ENCODE data around the gene GUCA1A.
"Not testable (repeated sequence)": the region's sequence is repeated elsewhere in the genome, so short reads cannot be mapped to it uniquely, and the experiment has no call there.

GUCA1A gene

DNA sequence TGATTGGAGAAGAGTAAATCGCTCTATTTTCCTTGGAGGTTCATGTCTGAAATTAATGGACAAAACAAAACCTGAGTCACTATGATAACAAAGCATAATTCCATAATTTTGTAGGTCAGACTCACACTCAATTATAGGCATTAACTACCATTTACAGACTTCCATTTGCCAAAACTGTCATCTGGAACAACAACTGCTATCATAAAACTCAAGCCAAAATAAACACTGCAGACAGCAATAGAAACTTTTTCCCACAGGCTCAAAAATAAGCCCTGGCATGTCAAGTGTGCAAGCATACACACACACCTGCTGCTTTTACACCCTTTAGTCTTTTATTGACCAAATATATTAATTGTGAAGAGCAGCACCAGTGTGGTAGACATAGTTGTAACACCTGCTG lies 37.4 kb downstream of the GUCA1A start:
- no peak for DNase-seq (ENCODE audit: low spot score)

DNA sequence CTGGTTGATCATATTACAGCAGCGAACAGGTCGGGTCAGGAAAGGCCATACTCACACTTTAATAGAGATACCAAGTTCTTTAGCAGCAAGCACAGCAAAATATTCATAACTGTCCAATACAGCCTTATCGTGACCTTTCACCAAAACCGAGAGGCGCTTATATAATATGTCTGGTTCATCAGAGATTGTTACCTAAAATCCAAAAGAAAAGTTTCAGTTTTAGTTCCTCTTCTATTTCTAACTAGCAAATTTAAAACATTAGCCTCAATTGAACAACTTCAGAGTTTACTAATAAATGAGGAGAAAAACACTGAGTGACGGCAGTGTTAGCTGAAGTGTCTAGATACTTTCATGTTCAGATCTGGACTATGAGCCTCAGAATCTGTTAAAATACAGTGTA lies 38.6 kb downstream of the GUCA1A start:
- no peak for DNase-seq (ENCODE audit: low spot score)

DNA sequence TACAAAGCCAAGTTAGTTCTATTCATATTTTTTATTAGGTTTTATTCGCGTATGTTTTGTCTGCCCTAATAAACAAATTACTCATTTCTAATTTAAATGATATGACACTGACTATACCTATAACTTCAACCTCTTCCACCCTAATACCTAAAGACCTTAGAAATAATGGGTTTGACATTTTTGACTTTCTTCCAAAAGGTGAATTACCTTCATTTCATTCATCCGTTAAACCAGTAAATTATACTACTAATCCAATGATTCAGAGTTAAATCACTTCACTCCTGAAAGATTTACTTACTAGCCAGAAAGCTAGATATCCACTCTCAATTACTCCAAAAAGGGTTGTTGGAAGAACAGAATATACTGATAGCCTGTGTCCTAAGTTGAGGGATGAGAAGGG lies 39.3 kb downstream of the GUCA1A start:
- DNase-seq (ENCODE audit: low spot score), result no peak

DNA sequence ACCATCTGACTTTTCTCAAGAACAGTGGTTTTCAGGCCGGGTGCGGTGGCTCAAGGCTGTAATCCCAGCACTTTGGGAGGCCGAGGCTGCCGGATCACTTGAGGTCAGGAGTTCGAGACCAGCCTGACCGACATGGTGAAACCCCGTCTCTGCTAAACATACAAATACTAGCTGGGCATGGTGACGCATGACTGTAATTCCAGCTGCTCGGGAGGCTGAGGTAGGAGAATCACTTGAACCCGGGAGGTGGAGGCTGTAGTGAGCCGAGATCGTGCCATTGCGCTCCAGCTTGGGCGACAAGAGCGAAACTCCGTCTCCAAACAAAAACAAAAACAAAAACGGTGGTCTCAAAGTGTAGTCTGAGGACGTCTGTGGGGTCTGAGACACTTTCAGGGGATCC lies 43.3 kb downstream of the GUCA1A start:
- not testable (repeated sequence) for DNase-seq (ENCODE audit: low spot score)

DNA sequence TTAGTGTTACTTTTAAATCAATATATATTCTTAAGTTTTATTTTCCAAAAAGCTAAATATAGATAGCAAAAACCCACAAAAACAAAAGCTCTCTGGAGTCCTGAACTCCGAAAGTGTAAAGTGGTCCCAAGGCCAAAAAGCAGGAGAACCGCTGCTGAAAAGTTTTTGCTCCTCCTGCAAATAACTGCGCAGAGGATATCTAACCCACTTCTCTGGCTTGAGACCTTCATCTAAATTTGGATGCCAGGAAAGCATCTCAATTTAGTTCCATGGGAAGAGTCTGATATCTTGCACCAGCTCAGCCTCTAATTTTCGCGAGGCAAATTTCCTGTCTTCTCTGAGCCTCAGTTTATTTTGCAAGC lies 44.0 kb downstream of the GUCA1A start:
- no peak for DNase-seq (ENCODE audit: low spot score)

DNA sequence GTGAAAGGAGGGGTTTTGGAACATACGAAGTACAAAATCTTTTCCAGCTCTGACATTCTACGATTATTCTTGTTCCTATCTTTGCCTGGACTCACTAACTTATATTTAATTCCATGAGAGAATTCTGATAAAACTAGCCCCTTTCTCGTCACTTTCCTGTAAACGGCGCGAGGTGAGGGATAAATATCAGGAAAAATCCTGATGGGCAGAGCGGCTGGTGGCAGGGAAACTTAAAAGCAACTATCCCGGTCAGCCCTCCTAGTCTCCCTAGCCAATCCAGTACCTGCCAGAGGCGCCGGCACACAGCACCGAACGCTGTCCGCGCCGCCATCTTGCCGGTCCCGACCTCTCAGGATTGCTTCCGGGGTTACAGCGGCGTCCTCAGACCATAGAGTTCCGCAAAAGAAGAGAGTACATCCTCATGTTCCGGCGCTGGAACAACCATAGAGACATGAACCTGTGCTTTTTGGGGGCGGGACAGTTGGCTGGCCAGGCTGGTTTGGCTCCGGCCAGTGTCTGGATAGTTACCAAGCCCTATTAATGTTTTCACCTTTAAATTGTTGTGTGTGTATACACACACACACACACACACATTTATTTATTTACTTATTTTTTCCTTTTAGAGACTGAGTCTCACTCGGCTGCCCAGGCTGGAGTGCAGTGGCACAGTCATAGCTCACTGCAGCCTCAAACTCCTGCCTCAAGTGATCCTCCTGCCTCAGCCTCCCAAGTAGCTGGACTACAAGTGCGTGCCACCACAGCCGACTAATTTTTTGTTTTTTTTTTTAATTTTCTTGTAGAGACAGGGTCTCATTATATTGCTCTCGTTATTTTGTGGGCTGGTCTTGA lies 44.6 kb downstream of the GUCA1A start, which contains the start of gene MRPS10:
Gene MRPS10, minus strand, starts transcription at position 343 of the 849 bp plus-strand sequence. Its CDS starts 12 bp downstream, at position 331.
- DNase-seq (ENCODE audit: low spot score), result peak; percentile 94

DNA sequence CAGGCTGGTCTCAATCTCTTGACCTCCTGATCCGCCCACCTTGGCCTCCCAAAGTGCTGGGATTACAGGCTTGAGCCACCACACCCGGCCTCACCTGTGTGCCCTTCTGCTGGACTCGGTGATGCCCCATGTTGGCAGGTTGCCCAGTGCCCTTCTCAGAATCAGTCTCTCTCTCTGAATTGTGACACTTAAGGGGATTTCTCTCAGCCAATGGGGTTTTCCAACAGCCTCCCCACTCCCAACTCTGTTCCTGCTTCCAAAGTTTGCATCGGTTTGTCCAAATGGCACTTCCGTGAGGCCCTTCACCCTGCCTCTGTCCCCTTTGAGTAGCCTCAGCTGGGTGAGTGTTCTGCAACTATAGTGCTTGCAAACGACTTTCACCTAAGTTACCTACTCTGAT lies 47.6 kb downstream of the GUCA1A start:
- no peak for DNase-seq (ENCODE audit: low spot score)

DNA sequence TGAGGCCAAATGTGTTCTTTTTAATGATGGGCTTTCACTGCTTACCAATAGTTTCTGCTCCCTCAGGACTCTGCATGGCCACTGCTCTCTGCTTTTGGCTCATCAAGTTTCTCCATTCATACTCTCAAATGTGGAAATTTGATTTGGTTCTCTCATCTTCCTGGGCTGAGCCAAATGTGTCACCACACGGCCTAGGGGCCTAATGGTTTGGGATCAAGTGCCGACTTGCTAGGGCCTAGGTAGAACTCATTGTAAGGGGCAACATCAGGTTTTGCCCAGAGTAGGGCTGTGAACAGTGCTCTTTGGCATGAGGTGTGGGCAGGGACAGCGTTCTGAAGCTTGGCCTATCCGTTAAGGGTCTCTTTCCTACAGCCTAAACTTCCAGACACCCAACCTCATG lies 48.4 kb downstream of the GUCA1A start:
- no peak for DNase-seq (ENCODE audit: low spot score)

DNA sequence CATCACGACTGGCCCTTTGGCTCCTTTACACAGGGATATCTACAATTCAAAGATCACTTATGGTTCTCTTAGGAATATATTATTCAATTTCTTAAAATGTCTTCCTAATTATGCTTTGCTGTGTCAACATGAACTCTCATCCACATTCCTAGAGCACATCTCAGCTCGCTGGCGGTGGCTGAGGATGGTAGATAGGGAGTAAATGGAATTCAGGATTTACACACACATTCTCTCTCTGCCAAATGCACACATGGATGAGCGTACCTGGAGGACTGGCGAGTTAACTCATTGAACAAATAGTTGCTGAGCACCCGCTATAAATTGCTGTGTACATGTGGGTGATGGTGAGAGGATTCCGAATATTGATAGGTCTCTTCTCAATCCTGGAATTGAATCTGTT lies 49.3 kb downstream of the GUCA1A start:
- DNase-seq (ENCODE audit: low spot score), result no peak

DNA sequence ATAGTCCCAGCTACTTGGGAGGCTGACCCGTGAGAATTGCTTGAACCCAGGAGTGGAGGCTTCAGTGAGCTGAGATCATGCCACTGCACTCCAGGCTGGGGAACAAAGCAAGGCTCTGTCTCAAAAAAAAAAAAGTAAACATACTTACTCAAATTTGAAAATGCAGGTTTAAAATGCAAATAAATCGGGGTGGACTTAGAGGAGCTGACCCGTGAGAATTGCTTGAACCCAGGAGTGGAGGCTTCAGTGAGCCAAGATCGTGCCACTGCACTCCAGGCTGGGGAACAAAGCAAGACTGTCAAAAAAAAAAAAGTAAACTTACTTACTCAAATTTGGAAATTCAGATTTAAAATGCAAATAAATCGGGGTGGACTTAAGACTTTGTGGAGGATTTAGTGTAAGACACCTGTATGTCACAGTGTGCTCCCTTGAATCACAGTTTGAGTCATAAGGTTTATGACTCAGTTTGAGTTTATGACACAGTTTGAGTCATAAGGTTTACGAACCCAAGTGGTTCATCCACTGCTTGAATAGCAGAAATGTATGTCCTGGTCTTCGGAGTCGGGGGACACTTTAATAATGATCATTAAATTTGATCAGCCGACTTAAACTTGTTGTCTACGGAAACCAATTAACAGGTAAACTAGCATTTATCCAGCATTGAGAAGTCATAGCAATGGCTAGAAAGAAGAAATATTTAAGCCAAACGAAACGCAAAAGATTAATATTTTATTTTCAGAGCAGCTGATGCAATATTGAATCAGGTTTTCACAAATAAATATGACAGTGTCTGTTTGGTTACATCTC lies 51.3 kb downstream of the GUCA1A start:
- DNase-seq (ENCODE audit: low spot score), result no peak

DNA sequence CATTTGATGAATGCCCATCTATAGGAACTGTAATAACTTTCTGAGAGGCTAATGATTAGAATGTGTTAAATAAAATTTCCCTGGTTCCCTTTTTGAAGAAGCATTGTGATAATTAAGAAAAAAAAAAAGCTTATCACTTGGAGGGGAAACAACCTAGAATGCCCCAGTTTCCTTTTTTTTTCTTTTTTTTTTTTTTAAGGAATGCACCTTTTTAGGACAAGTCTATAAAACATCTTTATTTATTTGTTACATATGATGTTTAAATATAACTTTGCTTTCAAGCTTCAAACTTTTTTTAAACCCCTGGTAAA lies 51.8 kb downstream of the GUCA1A start:
- DNase-seq (ENCODE audit: low spot score), result no peak

DNA sequence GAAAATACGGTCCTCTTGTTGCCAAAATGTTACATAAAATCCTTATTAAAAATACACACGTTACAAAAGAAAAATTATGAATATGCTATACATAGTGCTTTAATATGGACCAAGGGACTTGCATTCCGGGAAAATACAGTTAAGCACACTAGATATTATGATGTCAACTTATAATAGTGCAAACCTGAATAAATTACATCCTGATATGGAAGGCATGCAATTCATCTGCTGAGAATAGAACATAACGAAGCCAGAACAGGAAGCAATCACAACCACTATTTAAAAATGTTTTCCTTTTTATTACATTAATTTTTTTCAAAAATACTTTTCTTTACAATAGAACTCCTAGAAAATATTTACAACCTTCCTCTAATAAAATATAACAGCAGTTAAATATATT lies 52.3 kb downstream of the GUCA1A start:
- no peak for DNase-seq (ENCODE audit: low spot score)

DNA sequence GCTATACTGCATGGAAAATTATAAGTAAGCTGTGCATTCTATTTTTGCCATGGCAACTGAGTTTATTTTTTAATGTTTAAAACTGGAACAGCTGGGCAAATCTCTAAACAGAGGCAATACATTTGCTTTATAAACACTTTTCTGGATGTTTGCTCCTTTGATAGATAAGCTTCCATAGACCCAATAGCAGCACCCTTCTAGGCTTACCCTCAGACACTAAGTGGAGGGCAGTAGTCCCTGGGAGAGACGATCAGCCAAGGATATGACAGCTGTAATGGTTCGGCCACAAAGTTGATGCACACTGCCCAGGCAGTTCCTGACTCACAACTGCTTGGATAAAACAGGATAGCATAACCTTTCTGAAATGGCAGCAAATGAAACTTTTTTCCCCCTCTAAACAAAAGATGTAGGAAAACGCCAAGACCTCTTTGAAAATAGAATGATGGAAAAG lies 53.0 kb downstream of the GUCA1A start:
- DNase-seq (ENCODE audit: low spot score), result no peak

DNA sequence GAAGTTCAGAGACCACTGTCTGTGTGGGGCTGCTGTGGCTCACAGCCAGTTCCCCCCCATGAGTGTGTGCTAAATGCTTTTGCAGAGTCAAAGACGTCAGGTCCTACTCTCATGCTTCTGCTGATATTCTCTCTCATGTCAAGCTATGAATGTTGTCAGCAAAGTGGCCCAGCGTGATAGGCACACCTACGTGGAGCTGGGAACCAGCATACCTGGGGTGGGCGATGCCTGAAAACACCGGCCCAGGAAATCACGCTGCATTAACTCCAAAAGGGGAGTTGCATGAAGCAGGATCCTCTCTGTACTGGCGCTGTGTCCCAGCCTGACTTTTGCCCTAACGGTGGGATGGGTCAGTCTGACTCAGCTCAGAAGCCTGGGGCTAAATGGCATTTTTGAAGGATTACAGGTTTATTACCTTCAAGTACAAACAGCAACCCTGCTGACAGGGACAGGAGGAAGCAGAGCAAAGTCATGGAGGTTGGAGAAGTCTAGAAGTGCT lies 53.5 kb downstream of the GUCA1A start:
- peak; percentile 30 for DNase-seq (ENCODE audit: low spot score)

DNA sequence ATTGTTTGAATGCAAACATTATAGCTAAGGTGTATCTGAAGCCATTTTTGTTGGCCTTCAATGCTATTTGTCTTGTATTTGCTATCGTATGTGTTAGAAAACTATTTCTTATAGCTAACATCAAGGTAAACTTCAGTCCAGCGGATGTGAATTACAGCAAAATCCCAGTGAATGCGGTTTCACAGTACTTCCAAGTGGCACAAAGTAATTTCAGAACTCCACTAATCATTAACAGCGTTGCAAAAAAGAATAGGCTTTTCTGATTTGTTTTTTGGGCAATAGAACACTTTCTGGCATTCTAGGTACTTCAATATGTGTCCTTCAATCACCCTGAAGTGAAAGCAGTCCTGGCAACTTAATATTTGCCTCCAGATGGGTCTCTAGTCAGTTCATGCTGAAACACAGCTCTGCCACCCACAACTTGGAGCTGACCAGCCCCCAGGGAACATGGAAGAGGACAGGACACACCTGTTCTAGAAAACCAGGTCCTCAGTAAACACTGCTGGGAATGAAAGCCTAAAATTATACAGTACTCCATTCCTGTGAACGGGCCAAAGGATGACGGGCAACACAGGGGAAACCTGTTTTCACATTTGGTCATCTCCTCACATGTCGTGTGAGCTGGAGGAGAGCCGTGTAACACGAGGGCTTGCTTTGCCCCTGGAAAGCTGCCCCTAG lies 54.1 kb downstream of the GUCA1A start:
- no peak for DNase-seq (ENCODE audit: low spot score)

DNA sequence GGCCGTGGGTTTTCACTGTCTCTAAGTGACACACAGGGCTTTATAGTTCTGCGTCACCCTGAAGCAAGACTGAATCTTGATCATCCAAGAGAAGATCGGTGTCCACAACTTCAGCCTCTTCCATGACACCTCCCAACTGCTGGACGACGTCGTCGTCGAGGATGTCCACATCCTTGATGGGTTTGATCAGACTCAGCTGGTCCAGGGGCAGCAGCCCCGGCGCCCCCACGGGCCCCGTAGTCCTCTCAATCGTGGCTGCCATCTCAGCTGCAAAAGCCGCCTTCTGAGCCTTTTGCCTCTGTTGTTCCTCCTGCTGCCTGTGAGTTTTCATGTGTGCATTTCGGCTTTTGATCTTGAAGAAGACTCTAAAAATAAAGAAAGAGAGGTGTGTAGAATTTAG lies 55.1 kb downstream of the GUCA1A start:
- no peak for DNase-seq (ENCODE audit: low spot score)

Data from COLO829 (cell line).